Neural progenitor cell (in vitro differentiated cells): ENCODE results near the gene ATP8A1. TPM values are rescaled to one million over a fixed set of nuclear protein-coding genes. Genes with fewer than 3 reads are reported as not detected.

Source experiments
- DNase-seq: peaks from one replicate; pipeline ENCODE4 v3.0.0-alpha.2; 2016; ENCODE audit warnings: low spot score
- H2AFZ ChIP-seq: fragments of 200-600 bp; sonication (generic); replicated peaks from 2 replicates; pipeline ENCODE4 v1.6.1; 2016; ENCODE audit warnings: antibody characterized with exemption
- H3F3A ChIP-seq: fragments of 200-600 bp; sonication (generic); 2 replicates; pipeline ENCODE4 v1.6.1; 2016; ENCODE audit warnings: antibody characterized with exemption, low read depth
- H3K27ac ChIP-seq: fragments of 200-600 bp; sonication (generic); 2 replicates; pipeline ENCODE4 v1.5.1; 2016; ENCODE audit warnings: mild to moderate bottlenecking
- H3K27me3 ChIP-seq: fragments of 200-600 bp; sonication (generic); 2 replicates; pipeline ENCODE4 v1.6.1; 2016; ENCODE audit warnings: mild to moderate bottlenecking, moderate library complexity
- H3K36me3 ChIP-seq: fragments of 200-600 bp; sonication (generic); 2 replicates; pipeline ENCODE4 v1.5.1; 2016
- H3K4me1 ChIP-seq: fragments of 200-600 bp; sonication (generic); 2 replicates; pipeline ENCODE4 v1.6.1; 2016; ENCODE audit warnings: mixed run types
- H3K4me2 ChIP-seq: fragments of 200-600 bp; sonication (generic); 2 replicates; pipeline ENCODE4 v1.6.1; 2016
- H3K4me3 ChIP-seq: fragments of 200-600 bp; sonication (generic); 2 replicates; pipeline ENCODE4 v1.5.1; 2016
- H3K79me2 ChIP-seq: fragments of 200-600 bp; sonication (generic); 2 replicates; pipeline ENCODE4 v1.6.1; 2016; ENCODE audit warnings: low read depth
- H3K9ac ChIP-seq: fragments of 200-600 bp; sonication (generic); 2 replicates; pipeline ENCODE4 v1.6.1; 2016
- H3K9me3 ChIP-seq: fragments of 200-600 bp; sonication (generic); 2 replicates; pipeline ENCODE4 v1.5.1; 2016; ENCODE audit warnings: low read depth
- H4K20me1 ChIP-seq: fragments of 200-600 bp; sonication (generic); 2 replicates; pipeline ENCODE4 v1.6.1; 2016; ENCODE audit warnings: low read depth
- H3K27ac Mint-ChIP-seq: 3 replicates; pipeline ENCODE4 v1.8.0; 2021; ENCODE audit warnings: mixed read lengths
- H3K27me3 Mint-ChIP-seq: 2 replicates; pipeline ENCODE4 v1.8.0; 2022; ENCODE audit warnings: low read depth, mild to moderate bottlenecking, inconsistent platforms, moderate library complexity, mixed read lengths; ENCODE audit not compliant: insufficient read depth
- H3K36me3 Mint-ChIP-seq: 3 replicates; pipeline ENCODE4 v1.8.0; 2021; ENCODE audit warnings: mixed read lengths
- H3K4me1 Mint-ChIP-seq: 3 replicates; pipeline ENCODE4 v1.8.0; 2021; ENCODE audit warnings: mixed read lengths
- H3K4me3 Mint-ChIP-seq: 3 replicates; pipeline ENCODE4 v1.8.0; 2021; ENCODE audit warnings: mild to moderate bottlenecking, moderate library complexity, mixed read lengths
- H3K9me3 Mint-ChIP-seq: 3 replicates; pipeline ENCODE4 v1.8.0; 2020; ENCODE audit warnings: mixed read lengths
- EZH2 ChIP-seq: fragments of 200-600 bp; sonication (generic); IDR thresholded peaks from 2 replicates; pipeline ENCODE4 v1.6.1; 2017; ENCODE audit warnings: antibody characterized with exemption, mild to moderate bottlenecking, moderate library complexity
- EZH2phosphoT487 ChIP-seq: fragments of 200-600 bp; sonication (generic); IDR thresholded peaks from 2 replicates; pipeline ENCODE4 v1.6.1; 2017; ENCODE audit warnings: antibody characterized with exemption
- total RNA-seq: library from RNA; depleted of rRNA; stranded (reverse); fragments of >200 nt; gene quantifications from 2 replicates; pipeline ENCODE4 v1.2.3, GENCODE V29; 2015; ENCODE audit warnings: low replicate concordance
- TF ChIP-seq, protein P1 (sequence below): fragments of 200-600 bp; sonication (generic); IDR thresholded peaks from 2 replicates; pipeline ENCODE4 v1.5.1; 2017; ENCODE audit warnings: antibody characterized with exemption, mild to moderate bottlenecking

ATP8A1 gene
- total RNA-seq, 1 donor from 2014 or later: 46.1 TPM

DNA sequence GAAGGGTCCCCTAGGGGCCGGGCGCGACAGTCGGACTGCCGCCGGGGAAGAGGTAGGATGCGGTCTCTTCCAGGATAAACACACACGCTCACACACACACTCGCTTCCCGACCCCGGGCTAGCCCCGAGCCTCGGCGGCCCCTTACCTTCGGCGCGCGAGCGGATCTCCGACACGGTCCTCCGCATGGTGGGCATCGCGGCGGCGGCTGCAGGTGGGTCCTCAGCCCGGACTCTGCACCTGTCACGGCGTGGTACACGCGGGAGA, 294 bp downstream of the ATP8A1 start:
- Mint-ChIP-seq H3K9me3 (peaks cover 12% of the 10 kb centered on the region), H3K4me1 (peaks cover 40% of the 10 kb centered on the region), H3K4me3 (peak overlapping the region; percentile 93), H3K27me3 (no peaks in the 10 kb centered on the region), H3K27ac (no peak overlapping the region), H3K36me3 (peaks cover 12% of the 10 kb centered on the region)
- peaks cover 21% of the 10 kb centered on the region for H3K79me2 ChIP-seq
- peak overlapping the region; percentile 88 for H2AFZ ChIP-seq
- H3K4me3 ChIP-seq: peak overlapping the region; percentile 93
- H4K20me1 ChIP-seq: peaks cover 14% of the 10 kb centered on the region
- H3K4me1 ChIP-seq: peaks cover 33% of the 10 kb centered on the region
- peak overlapping the region; percentile 95 for H3K4me2 ChIP-seq
- H3F3A ChIP-seq: peaks cover 23% of the 10 kb centered on the region
- H3K9ac ChIP-seq: peak overlapping the region; percentile 21
- TF ChIP-seq EZH2 (no peak), EZH2phosphoT487 (no peak)
- TF ChIP-seq, protein P1, sequence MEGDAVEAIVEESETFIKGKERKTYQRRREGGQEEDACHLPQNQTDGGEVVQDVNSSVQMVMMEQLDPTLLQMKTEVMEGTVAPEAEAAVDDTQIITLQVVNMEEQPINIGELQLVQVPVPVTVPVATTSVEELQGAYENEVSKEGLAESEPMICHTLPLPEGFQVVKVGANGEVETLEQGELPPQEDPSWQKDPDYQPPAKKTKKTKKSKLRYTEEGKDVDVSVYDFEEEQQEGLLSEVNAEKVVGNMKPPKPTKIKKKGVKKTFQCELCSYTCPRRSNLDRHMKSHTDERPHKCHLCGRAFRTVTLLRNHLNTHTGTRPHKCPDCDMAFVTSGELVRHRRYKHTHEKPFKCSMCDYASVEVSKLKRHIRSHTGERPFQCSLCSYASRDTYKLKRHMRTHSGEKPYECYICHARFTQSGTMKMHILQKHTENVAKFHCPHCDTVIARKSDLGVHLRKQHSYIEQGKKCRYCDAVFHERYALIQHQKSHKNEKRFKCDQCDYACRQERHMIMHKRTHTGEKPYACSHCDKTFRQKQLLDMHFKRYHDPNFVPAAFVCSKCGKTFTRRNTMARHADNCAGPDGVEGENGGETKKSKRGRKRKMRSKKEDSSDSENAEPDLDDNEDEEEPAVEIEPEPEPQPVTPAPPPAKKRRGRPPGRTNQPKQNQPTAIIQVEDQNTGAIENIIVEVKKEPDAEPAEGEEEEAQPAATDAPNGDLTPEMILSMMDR: no peak
- H3K27me3 ChIP-seq: peaks cover 12% of the 10 kb centered on the region
- DNase-seq: no peak
- H3K9me3 ChIP-seq: no peaks in the 10 kb centered on the region
- no peaks in the 10 kb centered on the region for H3K36me3 ChIP-seq
- no peak overlapping the region for H3K27ac ChIP-seq

GRCh38 chr4:42655921-42656678, 805 bp downstream of the ATP8A1 start:
- DNase-seq: peak; percentile 56
- no peak for TF ChIP-seq EZH2phosphoT487
- TF ChIP-seq, protein P1: no peak
- peak; percentile 13 for TF ChIP-seq EZH2
- H3F3A ChIP-seq: peaks cover 23% of the 10 kb centered on the region
- Mint-ChIP-seq H3K36me3 (peaks cover 13% of the 10 kb centered on the region), H3K4me1 (peaks cover 40% of the 10 kb centered on the region), H3K27me3 (no peaks in the 10 kb centered on the region), H3K27ac (peak overlapping the region; percentile 35), H3K9me3 (peaks cover 14% of the 10 kb centered on the region), H3K4me3 (peak overlapping the region; percentile 93)
- peaks cover 33% of the 10 kb centered on the region for H3K4me1 ChIP-seq
- H3K9ac ChIP-seq: peak overlapping the region; percentile 21
- peaks cover 14% of the 10 kb centered on the region for H4K20me1 ChIP-seq
- H3K36me3 ChIP-seq: no peaks in the 10 kb centered on the region
- peak overlapping the region; percentile 88 for H2AFZ ChIP-seq
- H3K27ac ChIP-seq: no peak overlapping the region
- H3K4me3 ChIP-seq: peak overlapping the region; percentile 93
- peak overlapping the region; percentile 95 for H3K4me2 ChIP-seq
- peaks cover 21% of the 10 kb centered on the region for H3K79me2 ChIP-seq
- peaks cover 12% of the 10 kb centered on the region for H3K27me3 ChIP-seq
- no peaks in the 10 kb centered on the region for H3K9me3 ChIP-seq

GRCh38 chr4:42655269-42655637, 1.7 kb downstream of the ATP8A1 start:
- H3K4me2 ChIP-seq: peak overlapping the region; percentile 95
- peaks cover 40% of the 10 kb centered on the region for H3K4me1 Mint-ChIP-seq

More at GRCh38 chr4:42655269-42655637, 1.7 kb downstream of the ATP8A1 start:
- Histone ChIP-seq H3K27ac (no peak overlapping the region), H3K9me3 (no peaks in the 10 kb centered on the region), H3K4me3 (peak overlapping the region; percentile 93), H3K79me2 (peaks cover 21% of the 10 kb centered on the region), H4K20me1 (peaks cover 14% of the 10 kb centered on the region), H3F3A (peaks cover 23% of the 10 kb centered on the region), H2AFZ (no peak overlapping the region), H3K27me3 (peaks cover 12% of the 10 kb centered on the region), H3K4me1 (peaks cover 33% of the 10 kb centered on the region), H3K9ac (no peak overlapping the region), H3K36me3 (no peaks in the 10 kb centered on the region)
- Mint-ChIP-seq H3K4me3 (peak overlapping the region; percentile 93), H3K27me3 (no peaks in the 10 kb centered on the region), H3K9me3 (peaks cover 18% of the 10 kb centered on the region), H3K36me3 (peaks cover 18% of the 10 kb centered on the region), H3K27ac (no peak overlapping the region)
- TF ChIP-seq, protein P1: no peak
- DNase-seq: no peak
